HepG2 (cell line): ENCODE measurements around the gene JKAMP. TPM values are rescaled to one million over a fixed set of nuclear protein-coding genes. Genes with fewer than 3 reads are reported as not detected.

Source experiments
- AGO1 ChIP-seq: fragments of 200-400 bp; formaldehyde crosslinking; IDR thresholded peaks from 2 replicates; pipeline ENCODE4 v1.6.1; 2017; ENCODE audit warnings: mild to moderate bottlenecking, low read depth, low read length, moderate library complexity; ENCODE audit not compliant: poor library complexity, severe bottlenecking
- ATM ChIP-seq: fragments of 450-650 bp; IDR thresholded peaks from 2 replicates; pipeline ENCODE4 v1.7.1; 2017; ENCODE audit warnings: mild to moderate bottlenecking, borderline replicate concordance
- EZH2 ChIP-seq: conservative IDR thresholded peaks from 2 replicates; pipeline ENCODE4 v1.6.1; 2012; ENCODE audit warnings: mild to moderate bottlenecking, low read depth, low read length, moderate library complexity
- HOMEZ ChIP-seq: IDR thresholded peaks from 2 replicates; pipeline ENCODE4 v1.6.1; 2016; ENCODE audit warnings: low read depth
- MTA3 ChIP-seq: sonication (generic); formaldehyde crosslinking; IDR thresholded peaks from 2 replicates; pipeline ENCODE4 v1.4.0; 2020; ENCODE audit warnings: missing genetic modification reagents
- NFAT5 ChIP-seq: sonication (generic); formaldehyde crosslinking; IDR thresholded peaks from 2 replicates; pipeline ENCODE4 v1.4.0; 2020; ENCODE audit warnings: missing genetic modification reagents
- PPARG ChIP-seq: conservative IDR thresholded peaks from 2 replicates; pipeline ENCODE4 v1.6.1; 2016; ENCODE audit warnings: missing biosample characterization, missing genetic modification reagents
- PREB ChIP-seq: sonication (generic); formaldehyde crosslinking; IDR thresholded peaks from 2 replicates; pipeline ENCODE4 v1.4.0; 2020; ENCODE audit warnings: missing genetic modification reagents
- SALL2 ChIP-seq: sonication (generic); formaldehyde crosslinking; IDR thresholded peaks from 2 replicates; pipeline ENCODE4 v1.8.1; 2023; ENCODE audit warnings: mild to moderate bottlenecking, missing genetic modification reagents, inconsistent platforms
- SKI ChIP-seq: fragments of 450-650 bp; IDR thresholded peaks from one replicate; pipeline ENCODE4 v1.6.1; 2018; ENCODE audit warnings: mild to moderate bottlenecking; ENCODE audit not compliant: partially characterized antibody
- TCF12 ChIP-seq, 2 experiments: fragments of 450-650 bp in 1 of 2; sonication (generic) in 1 of 2; formaldehyde crosslinking in 1 of 2; IDR thresholded peaks; 2 replicates each; pipeline versions ENCODE4 v1.6.1 to v1.8.0; 2017 to 2022; ENCODE audit warnings: antibody characterized with exemption in 1 of 2, mild to moderate bottlenecking in 1 of 2, missing genetic modification reagents in 1 of 2, moderate library complexity in 1 of 2
- TRIM24 ChIP-seq: sonication (generic); formaldehyde crosslinking; IDR thresholded peaks from 2 replicates; pipeline ENCODE4 v1.8.0; 2022; ENCODE audit warnings: mild to moderate bottlenecking, missing genetic modification reagents
- YEATS2 ChIP-seq: sonication (generic); formaldehyde crosslinking; IDR thresholded peaks from 2 replicates; pipeline ENCODE4 v1.4.0; 2020; ENCODE audit warnings: missing genetic modification reagents, borderline replicate concordance
- ZBTB10 ChIP-seq: sonication (generic); formaldehyde crosslinking; IDR thresholded peaks from 2 replicates; pipeline ENCODE4 v1.4.0; 2020; ENCODE audit warnings: missing genetic modification reagents, borderline replicate concordance
- ZBTB37 ChIP-seq: sonication (generic); formaldehyde crosslinking; IDR thresholded peaks from 2 replicates; pipeline ENCODE4 v1.4.0; 2020; ENCODE audit warnings: mild to moderate bottlenecking, missing genetic modification reagents
- ZNF383 ChIP-seq: sonication (generic); formaldehyde crosslinking; IDR thresholded peaks from 2 replicates; pipeline ENCODE4 v1.4.0; 2020; ENCODE audit warnings: missing genetic modification reagents, mild to moderate bottlenecking, borderline replicate concordance
- polyA plus RNA-seq, 8 experiments: library from polyadenylated mRNA; depleted of rRNA in 3 of 8; stranded (reverse) in 7 of 8; unstranded in 1 of 8; fragments of >200 nt; fragmentation: Illumina TruSeq in 4 of 8; extraction: Trizol in 4 of 8; gene quantifications; 2 replicates each; pipeline versions ENCODE4 v1.2.1 to v1.2.3, GENCODE V29; 2011 to 2016; ENCODE audit warnings: low read depth in 4 of 8, missing spikeins in 1 of 8, mixed read lengths in 1 of 8; ENCODE audit not compliant: insufficient read depth in 1 of 8
- total RNA-seq, 5 experiments: library from RNA; depleted of rRNA; stranded (reverse); fragments of >200 nt; fragmentation: Illumina TruSeq; extraction: Trizol; gene quantifications; 2 replicates each; pipeline ENCODE4 v1.2.3, GENCODE V29; 2016; ENCODE audit warnings: low read depth in 1 of 5

Gene JKAMP
- total and polyA plus RNA-seq, 2 of the 13 experiments (the other 11 are each of a cell fraction or from before 2014, with no cell fraction given): 56.4 to 135 TPM

- TF ChIP-seq ZBTB37 (CRISPR knock-in tag) (no peak), ZBTB10 (no peak), MTA3 (no peak), TRIM24 (CRISPR knock-in tag) (no peak), TCF12 (IDR thresholded peaks at IDR 0.05) (no peak), TCF12 (CRISPR knock-in tag; IDR thresholded peaks at IDR 0.05) (no peak), AGO1 (peak; percentile 11), HOMEZ (CRISPR knock-in tag) (no peak), ZNF383 (CRISPR knock-in tag) (no peak), NFAT5 (CRISPR knock-in tag) (no peak), PREB (CRISPR knock-in tag) (no peak), SKI (peak; percentile 38), SALL2 (no peak), PPARG (CRISPR knock-in tag) (no peak), ATM (no peak), EZH2 (no peak), YEATS2 (CRISPR knock-in tag) (no peak)
Observed at GRCh38 chr14:59464486-59465315, 19.6 kb upstream of the JKAMP start (continued).
